ENCODE results near the gene NMUR2.

The NMUR2 gene

DNA sequence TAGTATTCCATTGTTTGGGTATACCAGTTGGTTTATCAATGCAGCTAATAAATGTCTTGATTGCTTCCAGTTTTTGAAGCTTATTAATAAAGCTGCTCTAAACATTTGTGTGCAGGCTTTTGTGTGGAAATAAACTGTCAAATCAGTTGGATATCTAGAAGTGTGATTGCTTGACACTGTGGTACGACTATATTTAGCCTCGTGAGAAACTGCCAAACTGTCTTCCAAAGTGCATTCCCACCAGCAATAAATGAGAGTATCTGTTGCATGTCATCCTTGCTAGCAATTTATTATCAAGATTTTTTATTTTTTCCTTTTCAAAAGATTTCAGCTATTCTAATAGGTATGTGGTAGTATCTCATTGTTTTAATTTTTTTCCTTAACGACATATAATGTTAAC lies 37.5 kb downstream of the NMUR2 start:
- H3K4me2 ChIP-seq = no peak overlapping the region
- H3K4me1 ChIP-seq (ENCODE audit: low read depth, poor library complexity, severe bottlenecking) = no peaks in the 10 kb centered on the region
- no peak overlapping the region for H3K27ac ChIP-seq
- H4K20me1 ChIP-seq (ENCODE audit: insufficient read depth) = no peaks in the 10 kb centered on the region
- no peaks in the 10 kb centered on the region for H3K27me3 ChIP-seq (ENCODE audit: insufficient read depth, low read depth)
- no peaks in the 10 kb centered on the region for H3K36me3 ChIP-seq (ENCODE audit: insufficient read depth)
- H3K9ac ChIP-seq = no peak overlapping the region
- TF ChIP-seq, protein P1, sequence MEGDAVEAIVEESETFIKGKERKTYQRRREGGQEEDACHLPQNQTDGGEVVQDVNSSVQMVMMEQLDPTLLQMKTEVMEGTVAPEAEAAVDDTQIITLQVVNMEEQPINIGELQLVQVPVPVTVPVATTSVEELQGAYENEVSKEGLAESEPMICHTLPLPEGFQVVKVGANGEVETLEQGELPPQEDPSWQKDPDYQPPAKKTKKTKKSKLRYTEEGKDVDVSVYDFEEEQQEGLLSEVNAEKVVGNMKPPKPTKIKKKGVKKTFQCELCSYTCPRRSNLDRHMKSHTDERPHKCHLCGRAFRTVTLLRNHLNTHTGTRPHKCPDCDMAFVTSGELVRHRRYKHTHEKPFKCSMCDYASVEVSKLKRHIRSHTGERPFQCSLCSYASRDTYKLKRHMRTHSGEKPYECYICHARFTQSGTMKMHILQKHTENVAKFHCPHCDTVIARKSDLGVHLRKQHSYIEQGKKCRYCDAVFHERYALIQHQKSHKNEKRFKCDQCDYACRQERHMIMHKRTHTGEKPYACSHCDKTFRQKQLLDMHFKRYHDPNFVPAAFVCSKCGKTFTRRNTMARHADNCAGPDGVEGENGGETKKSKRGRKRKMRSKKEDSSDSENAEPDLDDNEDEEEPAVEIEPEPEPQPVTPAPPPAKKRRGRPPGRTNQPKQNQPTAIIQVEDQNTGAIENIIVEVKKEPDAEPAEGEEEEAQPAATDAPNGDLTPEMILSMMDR (conservative IDR thresholded peaks at IDR 0.05; ENCODE audit: low read depth, low read length) = no peak
- H2AFZ ChIP-seq (ENCODE audit: low read depth) = no peak overlapping the region
- H3K4me3 ChIP-seq (IDR thresholded peaks at IDR 0.05; ENCODE audit: insufficient read depth, low read depth, low read length) = no peak overlapping the region
- H3K79me2 ChIP-seq (ENCODE audit: insufficient read depth, low read depth) = no peaks in the 10 kb centered on the region

DNA sequence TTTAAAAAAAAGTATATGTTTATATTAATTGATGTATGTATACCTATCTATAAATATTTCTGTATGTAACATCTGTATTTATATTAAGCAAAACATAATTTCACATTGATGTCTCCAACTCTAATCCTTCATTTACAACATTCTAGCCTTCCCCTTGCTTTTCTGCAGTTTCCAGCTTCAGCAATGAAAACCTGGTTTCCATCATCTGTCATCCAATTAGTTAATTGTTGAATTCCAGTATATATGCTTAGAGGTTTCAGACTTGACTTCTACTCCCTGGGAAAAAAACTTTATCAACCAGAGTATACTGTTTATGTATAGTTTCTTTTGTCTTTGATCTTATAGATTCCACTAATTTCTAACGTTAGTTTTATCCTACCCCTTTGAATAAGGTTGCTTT lies 38.4 kb downstream of the NMUR2 start:
- Histone ChIP-seq H3K4me3 (IDR thresholded peaks at IDR 0.05; ENCODE audit: insufficient read depth, low read depth, low read length) (no peak overlapping the region), H3K4me2 (no peak overlapping the region), H2AFZ (ENCODE audit: low read depth) (no peak overlapping the region), H3K36me3 (ENCODE audit: insufficient read depth) (no peaks in the 10 kb centered on the region), H3K9ac (no peak overlapping the region), H4K20me1 (ENCODE audit: insufficient read depth) (no peaks in the 10 kb centered on the region), H3K79me2 (ENCODE audit: insufficient read depth, low read depth) (no peaks in the 10 kb centered on the region), H3K27me3 (ENCODE audit: insufficient read depth, low read depth) (no peaks in the 10 kb centered on the region), H3K4me1 (ENCODE audit: low read depth, poor library complexity, severe bottlenecking) (no peaks in the 10 kb centered on the region), H3K27ac (no peak overlapping the region)
- TF ChIP-seq, protein P1 (conservative IDR thresholded peaks at IDR 0.05; ENCODE audit: low read depth, low read length) = no peak

DNA sequence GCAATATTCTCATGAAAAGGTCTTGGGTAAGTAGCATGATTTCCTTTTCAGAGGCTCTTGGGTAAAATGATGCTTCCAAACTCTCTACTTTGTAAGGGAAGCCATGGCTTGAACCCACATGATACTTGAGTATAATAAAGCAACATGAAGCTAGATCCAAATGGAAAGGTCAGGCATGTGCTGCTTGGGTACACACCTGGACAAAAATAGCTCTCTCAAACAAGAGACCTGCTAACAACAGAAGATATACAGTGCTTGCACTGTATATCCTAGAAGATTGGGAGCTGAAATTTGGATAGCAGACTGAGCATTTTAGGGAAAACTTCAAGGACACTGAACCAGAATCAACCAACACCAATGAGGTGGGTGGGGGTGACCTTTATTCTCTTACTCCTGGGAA lies 40.2 kb downstream of the NMUR2 start:
- Histone ChIP-seq H3K36me3 (ENCODE audit: insufficient read depth) (no peaks in the 10 kb centered on the region), H2AFZ (ENCODE audit: low read depth) (no peak overlapping the region), H3K4me2 (no peak overlapping the region), H3K4me1 (ENCODE audit: low read depth, poor library complexity, severe bottlenecking) (no peaks in the 10 kb centered on the region), H3K27ac (no peak overlapping the region), H3K9ac (no peak overlapping the region), H3K4me3 (IDR thresholded peaks at IDR 0.05; ENCODE audit: insufficient read depth, low read depth, low read length) (no peak overlapping the region), H4K20me1 (ENCODE audit: insufficient read depth) (no peaks in the 10 kb centered on the region), H3K27me3 (ENCODE audit: insufficient read depth, low read depth) (no peaks in the 10 kb centered on the region), H3K79me2 (ENCODE audit: insufficient read depth, low read depth) (no peaks in the 10 kb centered on the region)
- TF ChIP-seq, protein P1 (conservative IDR thresholded peaks at IDR 0.05; ENCODE audit: low read depth, low read length) = no peak

DNA sequence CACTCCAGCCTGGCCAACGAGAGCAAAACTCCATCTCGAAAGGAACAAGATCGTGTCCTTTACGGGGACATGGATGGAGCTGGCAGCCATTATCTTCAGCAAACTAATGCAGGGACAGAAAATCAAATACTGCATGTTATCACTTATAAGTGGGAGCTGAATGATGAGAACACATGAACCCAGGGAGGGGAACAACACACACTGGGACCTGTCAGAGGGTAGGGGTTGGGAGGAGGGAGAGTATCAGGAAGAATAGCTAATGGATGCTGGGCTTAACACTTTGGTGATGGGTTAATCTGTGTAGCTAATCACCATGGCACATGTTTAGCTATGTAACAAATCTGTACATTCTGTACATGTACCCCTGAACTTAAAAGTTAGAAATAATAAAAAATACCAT lies 40.9 kb downstream of the NMUR2 start:
- no peak overlapping the region for H3K4me3 ChIP-seq (IDR thresholded peaks at IDR 0.05; ENCODE audit: insufficient read depth, low read depth, low read length)
- H3K4me1 ChIP-seq (ENCODE audit: low read depth, poor library complexity, severe bottlenecking) = no peaks in the 10 kb centered on the region
- no peaks in the 10 kb centered on the region for H3K36me3 ChIP-seq (ENCODE audit: insufficient read depth)
- H4K20me1 ChIP-seq (ENCODE audit: insufficient read depth) = no peaks in the 10 kb centered on the region
- no peak overlapping the region for H2AFZ ChIP-seq (ENCODE audit: low read depth)
- H3K4me2 ChIP-seq = no peak overlapping the region
- no peaks in the 10 kb centered on the region for H3K79me2 ChIP-seq (ENCODE audit: insufficient read depth, low read depth)
- no peaks in the 10 kb centered on the region for H3K27me3 ChIP-seq (ENCODE audit: insufficient read depth, low read depth)
- no peak overlapping the region for H3K27ac ChIP-seq
- H3K9ac ChIP-seq = no peak overlapping the region
- TF ChIP-seq, protein P1 (conservative IDR thresholded peaks at IDR 0.05; ENCODE audit: low read depth, low read length) = no peak
